ENCODE data around the gene RAD54L. TPM values are rescaled to one million over a fixed set of nuclear protein-coding genes. Genes with fewer than 3 reads are reported as not detected.

Gene RAD54L
- total and polyA plus RNA-seq, 4 experiments from 2014 or later, result 0.46 to 1.1 (median 1.0) TPM; not detected in 1

DNA sequence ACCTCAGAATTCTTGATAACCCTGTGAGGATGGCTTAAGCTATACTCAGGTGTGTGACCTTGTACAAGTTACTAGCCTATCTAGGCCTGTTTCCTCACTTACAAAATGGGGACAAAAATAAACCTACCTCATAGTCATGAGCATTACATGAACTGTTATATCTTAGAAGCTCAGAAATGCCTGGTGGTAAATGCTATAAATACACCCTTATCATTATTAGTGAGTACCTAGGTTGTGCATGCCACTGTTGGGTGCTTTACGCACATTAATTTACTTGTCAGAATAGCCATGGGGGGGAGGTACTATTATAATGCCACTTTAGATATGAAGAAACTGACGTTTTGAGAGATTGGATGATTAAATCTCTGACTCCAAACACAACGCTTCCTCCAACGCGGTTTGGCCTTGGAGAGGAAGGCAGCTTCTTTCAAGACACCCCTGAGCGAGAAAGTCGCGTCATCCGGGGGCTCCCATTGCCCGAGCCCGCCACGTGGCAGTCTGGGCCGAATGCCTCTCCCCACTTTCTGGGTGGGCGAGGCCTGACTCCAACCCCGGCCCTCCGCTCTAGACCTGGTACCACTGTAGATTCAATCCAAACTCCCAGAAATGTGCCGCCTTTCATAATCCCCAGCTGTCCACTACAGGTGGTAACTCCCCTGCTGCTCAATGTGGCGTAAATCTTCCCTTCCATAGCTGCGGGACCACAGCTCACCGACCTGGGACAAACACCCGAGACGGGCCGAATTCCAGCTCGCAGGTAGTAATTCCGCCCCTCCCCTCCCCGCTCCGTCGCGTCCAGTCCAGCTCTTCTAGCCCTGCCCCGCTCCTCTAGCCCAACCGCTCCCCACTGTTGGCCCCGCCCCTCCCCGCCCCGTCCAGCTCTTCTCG lies 771 bp upstream of the RAD54L start:
- Histone ChIP-seq H3K4me1 (ENCODE audit: insufficient read depth, low read length) (peaks cover 13% of the 10 kb centered on the region), H3K27me3 (ENCODE audit: insufficient read depth, low read length) (no peaks in the 10 kb centered on the region), H3K4me3 (ENCODE audit: low read length in 2 of 2) (peak overlapping the region; percentile 84 to 91), H3K27ac (ENCODE audit: low read depth, low read length) (peak overlapping the region; percentile 53), H3K9me3 (ENCODE audit: control insufficient read depth in 1 of 2, low read length in 2 of 2) (no peaks in the 10 kb centered on the region), H3K36me3 (ENCODE audit: insufficient read depth, low read length) (no peaks in the 10 kb centered on the region)
- intact Hi-C loops (cut with micrococcal nuclease), result loop anchor here (1.0 to 5.0 kb wide), 8 partner anchors 24 to 944 kb away; partner anchors contain the start of genes GPBP1L1, IPP, LRRC41 and NSUN4
- peak overlapping the region; percentile 89 to 95 (median 92) for H3K4me3 Mint-ChIP-seq
- peaks cover 0 to 1% of the 10 kb centered on the region in 2 donors for H3K36me3 Mint-ChIP-seq
- H3K4me1 Mint-ChIP-seq, result peaks cover 11 to 16% (median 14%) of the 10 kb centered on the region in 4 donors
- DNase-seq, result peak in 1 of 5 donors; percentile 70
- ChIA-PET CTCF (ENCODE audit: partially characterized antibody) (interaction anchor here (1.7 to 5.2 kb wide), 4 partner anchors 23 to 101 kb away, joined by 6 to 60 read pairs (median 16); partner anchors contain the start of genes LRRC41 and NSUN4), POLR2A (ENCODE audit: partially characterized antibody) (interaction anchor here (0.6 to 2.0 kb wide), 7 partner anchors 12 to 1471 kb away, joined by 3 to 27 read pairs (median 4); partner anchors contain the start of genes GPBP1L1, LRRC41, NSUN4 and RPS8)
- H3K27me3 Mint-ChIP-seq, result no peaks in the 10 kb centered on the region
- no peaks in the 10 kb centered on the region for H3K9me3 Mint-ChIP-seq
- H3K27ac Mint-ChIP-seq, result peak overlapping the region; percentile 29 to 90 (median 87)

GRCh38 chr1:46248122-46248920 lies 758 bp downstream of the RAD54L start:
- Histone ChIP-seq H3K9me3 (ENCODE audit: control insufficient read depth in 1 of 2, low read length in 2 of 2) (no peaks in the 10 kb centered on the region), H3K36me3 (ENCODE audit: insufficient read depth, low read length) (no peaks in the 10 kb centered on the region), H3K4me3 (ENCODE audit: low read length in 2 of 2) (peak overlapping the region; percentile 45 to 85), H3K27ac (ENCODE audit: low read depth, low read length) (peak overlapping the region; percentile 21), H3K27me3 (ENCODE audit: insufficient read depth, low read length) (no peaks in the 10 kb centered on the region), H3K4me1 (ENCODE audit: insufficient read depth, low read length) (peaks cover 13% of the 10 kb centered on the region)
- H3K36me3 Mint-ChIP-seq, result peaks cover 0 to 1% of the 10 kb centered on the region in 2 donors
- peak overlapping the region; percentile 77 to 95 (median 90) for H3K4me3 Mint-ChIP-seq
- no peaks in the 10 kb centered on the region for H3K27me3 Mint-ChIP-seq
- POLR2A ChIA-PET (ENCODE audit: partially characterized antibody), result no interaction called here
- DNase-seq, result peak in 3 of 5 donors; percentile 8 to 11 (median 8)
- peaks cover 11 to 16% (median 14%) of the 10 kb centered on the region in 4 donors for H3K4me1 Mint-ChIP-seq
- intact Hi-C loops (cut with micrococcal nuclease), result loop anchor here (5.0 kb wide), 1 partner anchor 946 kb away; no protein-coding TSS in a partner anchor
- no peaks in the 10 kb centered on the region for H3K9me3 Mint-ChIP-seq
- H3K27ac Mint-ChIP-seq, result peak overlapping the region in 4 of 7 donors; percentile 23 to 61 (median 38)
- CTCF ChIA-PET (ENCODE audit: partially characterized antibody), result interaction anchor here (2.2 to 5.2 kb wide), 2 partner anchors 92 to 99 kb away, joined by 6 to 60 read pairs; partner anchors contain the start of gene NSUN4

- DNase-seq, result no peak
- Mint-ChIP-seq H3K27ac (no peak overlapping the region), H3K4me3 (no peak overlapping the region), H3K4me1 (no peaks in the 10 kb centered on the region), H3K36me3 (no peaks in the 10 kb centered on the region), H3K27me3 (no peaks in the 10 kb centered on the region), H3K9me3 (no peaks in the 10 kb centered on the region)
- CTCF ChIA-PET (ENCODE audit: partially characterized antibody), result interaction anchor here (0.9 kb wide), 1 partner anchor 31 kb away, joined by 3 read pairs; no protein-coding TSS in a partner anchor
- H3K36me3 ChIP-seq (ENCODE audit: insufficient read depth, low read length), result no peaks in the 10 kb centered on the region
- no peaks in the 10 kb centered on the region for H3K4me1 ChIP-seq (ENCODE audit: insufficient read depth, low read length)
- POLR2A ChIA-PET (ENCODE audit: partially characterized antibody), result interaction anchor here (0.8 kb wide), 1 partner anchor 19 kb away, joined by 3 read pairs; no protein-coding TSS in a partner anchor
- H3K4me3 ChIP-seq (ENCODE audit: low read length in 2 of 2), result no peak overlapping the region
- H3K9me3 ChIP-seq (ENCODE audit: control insufficient read depth in 1 of 2, low read length in 2 of 2), result no peaks in the 10 kb centered on the region
- intact Hi-C loops (cut with micrococcal nuclease), result no loop called here
- no peaks in the 10 kb centered on the region for H3K27me3 ChIP-seq (ENCODE audit: insufficient read depth, low read length)
- H3K27ac ChIP-seq (ENCODE audit: low read depth, low read length), result no peak overlapping the region
These were observed 7.1 kb downstream of the RAD54L start for GRCh38 chr1:46254668-46255067.

DNA sequence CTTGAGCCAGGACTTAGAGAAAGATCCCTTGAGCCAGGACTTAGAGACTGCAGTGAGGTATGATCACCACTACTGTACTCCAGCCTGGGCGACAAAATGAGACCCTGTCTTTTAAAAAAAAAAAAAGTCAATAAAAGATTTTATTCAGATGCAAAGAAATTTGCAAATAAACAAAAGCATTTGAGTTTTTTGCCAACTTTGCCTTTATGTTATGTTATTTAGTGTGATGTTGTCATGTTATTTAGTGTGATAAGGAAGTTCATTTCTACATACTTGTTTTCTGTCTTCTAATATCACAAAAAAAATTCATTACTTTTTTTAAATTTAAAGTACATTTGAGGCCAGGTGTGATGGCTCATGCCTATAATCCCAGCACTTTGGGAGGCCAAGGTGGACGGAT lies 9.0 kb downstream of the RAD54L start:
- ChIA-PET CTCF (ENCODE audit: partially characterized antibody) (no interaction called here), POLR2A (ENCODE audit: partially characterized antibody) (no interaction called here)
- Histone ChIP-seq H3K4me1 (ENCODE audit: insufficient read depth, low read length) (no peaks in the 10 kb centered on the region), H3K36me3 (ENCODE audit: insufficient read depth, low read length) (peaks cover 5% of the 10 kb centered on the region), H3K9me3 (ENCODE audit: control insufficient read depth in 1 of 2, low read length in 2 of 2) (no peaks in the 10 kb centered on the region), H3K27me3 (ENCODE audit: insufficient read depth, low read length) (no peaks in the 10 kb centered on the region), H3K4me3 (ENCODE audit: low read length in 2 of 2) (no peak overlapping the region), H3K27ac (ENCODE audit: low read depth, low read length) (no peak overlapping the region)
- intact Hi-C loops (cut with micrococcal nuclease), result no loop called here
- no peaks in the 10 kb centered on the region for H3K4me1 Mint-ChIP-seq
- DNase-seq, result no peak
- H3K27ac Mint-ChIP-seq, result no peak overlapping the region
- H3K36me3 Mint-ChIP-seq, result no peaks in the 10 kb centered on the region
- H3K9me3 Mint-ChIP-seq, result no peaks in the 10 kb centered on the region
- no peaks in the 10 kb centered on the region for H3K27me3 Mint-ChIP-seq
- no peak overlapping the region for H3K4me3 Mint-ChIP-seq

- no peaks in the 10 kb centered on the region for H3K4me1 Mint-ChIP-seq
- ChIA-PET POLR2A (ENCODE audit: partially characterized antibody) (no interaction called here), CTCF (ENCODE audit: partially characterized antibody) (no interaction called here)
- DNase-seq, result no peak
- Histone ChIP-seq H3K4me1 (ENCODE audit: insufficient read depth, low read length) (no peaks in the 10 kb centered on the region), H3K27ac (ENCODE audit: low read depth, low read length) (no peak overlapping the region), H3K4me3 (ENCODE audit: low read length in 2 of 2) (no peak overlapping the region), H3K9me3 (ENCODE audit: control insufficient read depth in 1 of 2, low read length in 2 of 2) (no peaks in the 10 kb centered on the region), H3K27me3 (ENCODE audit: insufficient read depth, low read length) (no peaks in the 10 kb centered on the region), H3K36me3 (ENCODE audit: insufficient read depth, low read length) (peaks cover 9% of the 10 kb centered on the region)
- H3K27ac Mint-ChIP-seq, result no peak overlapping the region
- H3K9me3 Mint-ChIP-seq, result no peaks in the 10 kb centered on the region
- no peaks in the 10 kb centered on the region for H3K36me3 Mint-ChIP-seq
- no peak overlapping the region for H3K4me3 Mint-ChIP-seq
- intact Hi-C loops (cut with micrococcal nuclease), result no loop called here
- no peaks in the 10 kb centered on the region for H3K27me3 Mint-ChIP-seq
These were observed 14.9 kb downstream of the RAD54L start for GRCh38 chr1:46262508-46262907.

- no peaks in the 10 kb centered on the region for H3K4me1 Mint-ChIP-seq
- peak overlapping the region in 1 of 7 donors; percentile 37 for H3K27ac Mint-ChIP-seq
- Histone ChIP-seq H3K27ac (ENCODE audit: low read depth, low read length) (no peak overlapping the region), H3K4me3 (ENCODE audit: low read length in 2 of 2) (no peak overlapping the region), H3K27me3 (ENCODE audit: insufficient read depth, low read length) (no peaks in the 10 kb centered on the region), H3K9me3 (ENCODE audit: control insufficient read depth in 1 of 2, low read length in 2 of 2) (no peaks in the 10 kb centered on the region), H3K36me3 (ENCODE audit: insufficient read depth, low read length) (peaks cover 9% of the 10 kb centered on the region), H3K4me1 (ENCODE audit: insufficient read depth, low read length) (no peaks in the 10 kb centered on the region)
- no peak overlapping the region for H3K4me3 Mint-ChIP-seq
- ChIA-PET POLR2A (ENCODE audit: partially characterized antibody) (interaction anchor here (1.5 kb wide), 1 partner anchor 13 kb away, joined by 3 read pairs; no protein-coding TSS in a partner anchor), CTCF (ENCODE audit: partially characterized antibody) (no interaction called here)
- intact Hi-C loops (cut with micrococcal nuclease), result no loop called here
- no peak for DNase-seq
- no peaks in the 10 kb centered on the region for H3K9me3 Mint-ChIP-seq
- no peaks in the 10 kb centered on the region for H3K27me3 Mint-ChIP-seq
- no peaks in the 10 kb centered on the region for H3K36me3 Mint-ChIP-seq
These were observed 15.6 kb downstream of the RAD54L start for GRCh38 chr1:46263146-46263545.

DNA sequence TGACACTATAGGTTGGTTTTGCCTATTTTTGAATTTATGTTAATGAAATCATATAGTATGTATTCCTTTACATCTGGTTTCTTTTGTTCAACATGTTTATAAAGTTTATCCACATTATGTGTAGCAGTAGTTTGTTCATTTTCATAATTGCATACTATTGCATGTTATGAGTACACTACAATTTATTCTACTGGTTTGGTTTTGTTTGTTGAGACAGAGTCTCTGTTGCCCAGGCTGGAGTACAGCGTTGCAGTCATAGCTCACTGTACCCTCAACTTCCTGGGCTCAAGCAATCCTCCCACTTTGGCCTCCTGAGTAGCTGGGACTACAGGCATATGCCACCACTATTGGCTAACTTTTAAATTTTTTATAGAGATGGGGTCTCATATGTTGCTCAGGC lies 21.0 kb downstream of the RAD54L start:
- POLR2A ChIA-PET (ENCODE audit: partially characterized antibody), result no interaction called here
- no peak for DNase-seq
- H3K27me3 Mint-ChIP-seq, result no peaks in the 10 kb centered on the region
- peaks cover 0 to 2% (median 0%) of the 10 kb centered on the region in 4 donors for H3K4me1 Mint-ChIP-seq
- no peak overlapping the region for H3K27ac Mint-ChIP-seq
- intact Hi-C loops (cut with micrococcal nuclease), result no loop called here
- no peaks in the 10 kb centered on the region for H3K9me3 Mint-ChIP-seq
- Histone ChIP-seq H3K36me3 (ENCODE audit: insufficient read depth, low read length) (peaks cover 5% of the 10 kb centered on the region), H3K4me1 (ENCODE audit: insufficient read depth, low read length) (no peaks in the 10 kb centered on the region), H3K27me3 (ENCODE audit: insufficient read depth, low read length) (no peaks in the 10 kb centered on the region), H3K9me3 (ENCODE audit: control insufficient read depth in 1 of 2, low read length in 2 of 2) (no peaks in the 10 kb centered on the region), H3K27ac (ENCODE audit: low read depth, low read length) (no peak overlapping the region), H3K4me3 (ENCODE audit: low read length in 2 of 2) (no peak overlapping the region)
- H3K4me3 Mint-ChIP-seq, result no peak overlapping the region
- H3K36me3 Mint-ChIP-seq, result no peaks in the 10 kb centered on the region
- CTCF ChIA-PET (ENCODE audit: partially characterized antibody), result no interaction called here
